KMS-11 (cell line): ENCODE data around the gene HSF2BP.
A peak's percentile ranks its signal among the peaks of the same experiment; 100 is the strongest.

Source experiments
- H2AFZ ChIP-seq: fragments of 200-600 bp; sonication (generic); 2 replicates; pipeline ENCODE4 v1.6.1; 2016; ENCODE audit warnings: antibody characterized with exemption, mixed run types, low read depth
- H3K27ac ChIP-seq: fragments of 200-600 bp; sonication (generic); 2 replicates; pipeline ENCODE4 v1.6.1; 2016; ENCODE audit warnings: mild to moderate bottlenecking, mixed run types
- H3K27me3 ChIP-seq: fragments of 200-600 bp; sonication (generic); 2 replicates; pipeline ENCODE4 v1.6.1; 2017; ENCODE audit warnings: mild to moderate bottlenecking, low read depth, mixed run types, moderate library complexity; ENCODE audit not compliant: insufficient read depth
- H3K36me3 ChIP-seq: fragments of 200-600 bp; sonication (generic); 2 replicates; pipeline ENCODE4 v1.6.1; 2017; ENCODE audit warnings: mild to moderate bottlenecking, mixed run types; ENCODE audit not compliant: insufficient read depth
- H3K4me1 ChIP-seq: fragments of 200-600 bp; sonication (generic); 2 replicates; pipeline ENCODE4 v1.6.1; 2016; ENCODE audit warnings: mild to moderate bottlenecking, low read depth, mixed run types; ENCODE audit not compliant: poor library complexity, severe bottlenecking
- H3K4me2 ChIP-seq: fragments of 200-600 bp; sonication (generic); 2 replicates; pipeline ENCODE4 v1.7.0; 2016; ENCODE audit warnings: mild to moderate bottlenecking, mixed run types
- H3K4me3 ChIP-seq: fragments of 200-600 bp; sonication (generic); IDR thresholded peaks from 2 replicates; pipeline ENCODE4 v1.6.1; 2017; ENCODE audit warnings: low read depth, low read length, mixed read lengths; ENCODE audit not compliant: insufficient read depth
- H3K79me2 ChIP-seq: fragments of 200-600 bp; sonication (generic); 2 replicates; pipeline ENCODE4 v1.6.1; 2016; ENCODE audit warnings: low read depth, mixed run types; ENCODE audit not compliant: insufficient read depth
- H3K9ac ChIP-seq: fragments of 200-600 bp; sonication (generic); 2 replicates; pipeline ENCODE4 v1.6.1; 2016; ENCODE audit warnings: mild to moderate bottlenecking, mixed run types
- H4K20me1 ChIP-seq: fragments of 200-600 bp; sonication (generic); 2 replicates; pipeline ENCODE4 v1.6.1; 2016; ENCODE audit warnings: mild to moderate bottlenecking, mixed run types; ENCODE audit not compliant: insufficient read depth
- CTCF ChIP-seq: fragments of 200-600 bp; sonication (generic); conservative IDR thresholded peaks from 2 replicates; pipeline ENCODE4 v1.6.1; 2017; ENCODE audit warnings: low read depth, mild to moderate bottlenecking, antibody characterized with exemption, low read length, moderate library complexity, mixed read lengths

The HSF2BP gene

DNA sequence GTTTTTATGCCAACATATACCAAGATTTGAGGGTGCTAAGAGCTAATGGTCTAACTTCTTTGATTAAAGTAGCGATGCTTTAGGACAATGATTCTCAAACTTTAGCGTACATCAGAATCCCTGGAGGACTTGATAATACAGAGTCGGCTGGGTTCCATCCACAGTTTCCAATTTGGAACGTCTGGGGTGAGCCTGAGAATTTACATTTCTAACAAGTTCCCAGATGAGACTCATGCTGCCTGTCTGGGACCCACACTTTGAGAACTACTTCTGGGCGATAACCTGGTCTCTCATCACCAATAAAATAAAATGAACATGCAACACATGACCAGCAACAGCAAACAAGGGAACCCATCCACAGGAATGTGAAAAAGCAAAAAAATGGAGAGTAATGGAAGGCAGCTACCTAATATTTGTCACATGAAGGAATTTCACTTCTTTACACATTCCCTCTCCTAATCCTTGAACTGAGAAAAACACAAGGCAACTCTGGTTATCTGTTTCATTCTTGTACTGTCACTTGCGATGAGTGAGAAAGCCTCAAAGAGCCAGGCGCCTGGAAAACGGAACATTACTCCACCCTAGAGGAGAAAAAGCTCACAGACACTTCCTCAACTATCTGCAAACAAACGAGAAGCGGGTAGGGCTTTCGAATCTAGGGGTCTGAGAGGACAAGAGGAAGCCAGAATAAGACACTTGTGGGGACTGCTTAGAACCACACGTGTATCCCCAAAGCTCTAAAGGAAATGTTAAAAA lies 14.0 kb downstream of the HSF2BP start:
- Histone ChIP-seq H3K27me3 (no peaks in the 10 kb centered on the region), H2AFZ (peak overlapping the region; percentile 1; the same call in 1 of the 2 replicates), H3K4me3 (no peak overlapping the region), H3K4me2 (peak overlapping the region; percentile 45; the same call in 1 of the 2 replicates), H3K36me3 (no peaks in the 10 kb centered on the region), H3K4me1 (peaks cover 23% of the 10 kb centered on the region), H3K9ac (no peak overlapping the region), H3K27ac (peak overlapping the region; percentile 3; the same call in 1 of the 2 replicates), H3K79me2 (no peaks in the 10 kb centered on the region), H4K20me1 (no peaks in the 10 kb centered on the region)
- TF ChIP-seq CTCF, result peak; percentile 69

GRCh38 chr21:43644609-43645008 lies 14.7 kb downstream of the HSF2BP start:
- Histone ChIP-seq H3K27me3 (no peaks in the 10 kb centered on the region), H3K4me3 (no peak overlapping the region), H3K79me2 (no peaks in the 10 kb centered on the region), H3K9ac (no peak overlapping the region), H3K4me1 (peaks cover 23% of the 10 kb centered on the region), H3K4me2 (no peak overlapping the region), H2AFZ (no peak overlapping the region), H4K20me1 (no peaks in the 10 kb centered on the region), H3K36me3 (no peaks in the 10 kb centered on the region), H3K27ac (no peak overlapping the region)
- TF ChIP-seq CTCF, result no peak

DNA sequence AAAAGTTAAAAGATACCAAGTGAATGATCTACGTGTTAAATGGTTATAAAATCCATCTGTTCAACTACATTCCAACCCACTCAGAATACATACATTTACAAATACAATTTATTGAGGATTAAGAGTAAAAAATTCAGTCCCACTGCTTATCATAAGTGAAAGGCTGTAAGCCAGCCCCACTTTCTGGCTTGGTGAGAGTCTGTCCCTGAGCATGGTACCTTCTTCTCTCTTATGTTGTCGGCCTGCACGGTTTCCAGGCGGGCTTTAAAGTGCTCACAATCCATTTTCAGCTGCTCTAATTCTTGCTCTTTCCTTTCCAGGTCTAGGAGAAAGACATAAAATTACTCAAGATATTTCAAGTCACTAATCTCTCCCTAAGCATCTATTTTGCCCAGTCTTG lies 15.2 kb downstream of the HSF2BP start:
- TF ChIP-seq CTCF, result no peak
- H4K20me1 ChIP-seq, result no peaks in the 10 kb centered on the region
- H3K27ac ChIP-seq, result no peak overlapping the region
- no peaks in the 10 kb centered on the region for H3K79me2 ChIP-seq
- H3K4me1 ChIP-seq, result peaks cover 23% of the 10 kb centered on the region
- no peak overlapping the region for H2AFZ ChIP-seq
- no peaks in the 10 kb centered on the region for H3K27me3 ChIP-seq
- no peaks in the 10 kb centered on the region for H3K36me3 ChIP-seq
- H3K9ac ChIP-seq, result no peak overlapping the region
- no peak overlapping the region for H3K4me3 ChIP-seq
- no peak overlapping the region for H3K4me2 ChIP-seq

GRCh38 chr21:43643193-43643592 lies 16.1 kb downstream of the HSF2BP start:
- H4K20me1 ChIP-seq, result no peaks in the 10 kb centered on the region
- peaks cover 23% of the 10 kb centered on the region for H3K4me1 ChIP-seq
- H2AFZ ChIP-seq, result no peak overlapping the region
- no peaks in the 10 kb centered on the region for H3K79me2 ChIP-seq
- H3K27ac ChIP-seq, result no peak overlapping the region
- no peak overlapping the region for H3K4me2 ChIP-seq
- no peak for TF ChIP-seq CTCF
- H3K4me3 ChIP-seq, result no peak overlapping the region
- H3K9ac ChIP-seq, result no peak overlapping the region
- H3K27me3 ChIP-seq, result no peaks in the 10 kb centered on the region
- no peaks in the 10 kb centered on the region for H3K36me3 ChIP-seq
